IPS DF 6.9 (cell line): ENCODE data around the gene SPAG9.

Experiments used
- DNase-seq: peaks from one replicate; pipeline ENCODE4 v3.0.0-alpha.2; 2013; ENCODE audit warnings: low read depth, low spot score
- H3K27ac ChIP-seq: one replicate; pipeline ENCODE4 v1.5.1; 2013; ENCODE audit warnings: low read length, control low read depth
- H3K27me3 ChIP-seq: 2 replicates; pipeline ENCODE4 v1.6.1; 2013; ENCODE audit warnings: mild to moderate bottlenecking, low read length; ENCODE audit not compliant: control insufficient read depth, insufficient read depth
- H3K36me3 ChIP-seq: 2 replicates; pipeline ENCODE4 v1.6.1; 2013; ENCODE audit warnings: low read length; ENCODE audit not compliant: control insufficient read depth, insufficient read depth
- H3K4me1 ChIP-seq: 2 replicates; pipeline ENCODE4 v1.6.1; 2013; ENCODE audit warnings: low read length; ENCODE audit not compliant: control insufficient read depth, insufficient read depth
- H3K4me3 ChIP-seq: 2 replicates; pipeline ENCODE4 v1.5.1; 2013; ENCODE audit warnings: mild to moderate bottlenecking, low read length
- H3K9me3 ChIP-seq: 2 replicates; pipeline ENCODE4 v1.6.1; 2013; ENCODE audit warnings: low read length, inconsistent platforms; ENCODE audit not compliant: control insufficient read depth, insufficient read depth
- WGBS: extraction: QIAGEN DNeasy Blood & Tissue Kit; methylation state at CpG from one replicate; pipeline ENCODE4 v1.1.7; 2013; ENCODE audit warnings: mixed read lengths, missing lambda C conversion rate; ENCODE audit not compliant: insufficient read length, insufficient coverage; 5-methylcytosine and 5-hydroxymethylcytosine counted together

Gene SPAG9

GRCh38 chr17:50935221-50935995, 185.3 kb downstream of the SPAG9 start:
- H3K27ac ChIP-seq, result no peak overlapping the region
- no CpG with 5 or more reads among the region's 16 CpGs for WGBS
- H3K4me1 ChIP-seq, result no peaks in the 10 kb centered on the region; the same call in 1 of the 2 replicates
- no peaks in the 10 kb centered on the region for H3K27me3 ChIP-seq
- no peak overlapping the region for H3K4me3 ChIP-seq
- no peaks in the 10 kb centered on the region for H3K36me3 ChIP-seq
- H3K9me3 ChIP-seq, result no peaks in the 10 kb centered on the region
- no peak for DNase-seq

DNA sequence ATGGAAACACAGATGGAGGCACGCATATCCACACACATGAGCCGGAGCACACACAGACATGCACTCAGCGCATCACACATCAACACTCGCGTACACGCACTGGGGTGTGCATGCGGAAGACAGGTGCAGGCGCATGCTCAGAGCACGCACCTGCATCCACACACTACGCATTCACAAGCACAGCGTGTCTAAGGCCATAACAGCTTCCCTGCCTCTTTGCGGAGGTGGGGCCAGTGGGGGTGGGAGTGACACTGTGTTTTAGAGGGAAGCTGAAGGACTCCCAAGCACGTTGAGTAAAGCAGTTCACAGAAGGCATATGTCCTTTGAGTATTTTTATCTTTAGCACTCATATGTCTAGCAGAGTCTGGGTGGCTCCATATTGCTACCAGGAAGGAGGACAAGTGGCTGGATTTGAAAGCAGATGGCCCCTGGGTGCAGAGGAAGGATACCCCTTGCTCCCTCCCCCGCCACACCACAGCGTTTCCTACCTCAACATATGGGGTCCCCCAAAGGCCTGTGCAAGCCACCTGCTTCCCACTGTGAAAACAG, 185.9 kb downstream of the SPAG9 start:
- Histone ChIP-seq H3K4me1 (peaks cover 2% of the 10 kb centered on the region; the same call in 1 of the 2 replicates), H3K27ac (no peak overlapping the region)

GRCh38 chr17:50934161-50934560, 186.5 kb downstream of the SPAG9 start:
- Histone ChIP-seq H3K4me3 (no peak overlapping the region), H3K36me3 (no peaks in the 10 kb centered on the region), H3K27ac (no peak overlapping the region), H3K9me3 (no peaks in the 10 kb centered on the region), H3K4me1 (peaks cover 2% of the 10 kb centered on the region; the same call in 1 of the 2 replicates), H3K27me3 (no peaks in the 10 kb centered on the region)
- DNase-seq, result no peak
- WGBS, result no CpG with 5 or more reads among the region's 4 CpGs

More for the DNA sequence above, 185.9 kb downstream of the SPAG9 start:
- H3K36me3 ChIP-seq, result no peaks in the 10 kb centered on the region
- DNase-seq, result no peak
- no CpG with 5 or more reads among the region's 15 CpGs for WGBS
- H3K4me3 ChIP-seq, result no peak overlapping the region
- H3K9me3 ChIP-seq, result no peaks in the 10 kb centered on the region
- no peaks in the 10 kb centered on the region for H3K27me3 ChIP-seq

- Histone ChIP-seq H3K36me3 (no peaks in the 10 kb centered on the region), H3K4me3 (peak overlapping the region; percentile 53; the same call in 1 of the 2 replicates), H3K4me1 (peaks cover 2% of the 10 kb centered on the region; the same call in 1 of the 2 replicates), H3K27me3 (no peaks in the 10 kb centered on the region), H3K27ac (no peak overlapping the region), H3K9me3 (no peaks in the 10 kb centered on the region)
- DNase-seq, result no peak
- no CpG with 5 or more reads among the region's 62 CpGs for WGBS
Observed at GRCh38 chr17:50931144-50931908, 189.3 kb downstream of the SPAG9 start.

DNA sequence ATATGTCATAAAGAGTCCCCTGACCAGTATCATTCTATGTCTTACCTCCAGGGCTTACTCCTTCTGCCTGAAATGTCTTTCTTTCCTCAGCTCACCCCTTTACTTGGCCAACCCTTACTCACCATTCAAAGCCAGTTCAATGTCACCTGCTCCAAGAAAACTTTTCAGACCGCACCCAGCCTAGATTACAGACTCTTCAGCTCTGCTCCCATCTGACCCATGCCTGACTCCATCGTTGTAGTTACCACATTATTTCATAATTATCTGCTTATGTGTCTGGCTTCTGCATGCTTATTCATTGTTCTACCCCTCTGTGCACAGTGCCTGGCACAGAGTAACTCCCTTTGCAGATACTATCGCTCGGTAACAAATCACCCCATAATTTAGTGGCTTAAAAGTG, 192.0 kb downstream of the SPAG9 start:
- H3K9me3 ChIP-seq, result no peaks in the 10 kb centered on the region
- H3K27ac ChIP-seq, result no peak overlapping the region
- no peaks in the 10 kb centered on the region for H3K36me3 ChIP-seq
- H3K4me3 ChIP-seq, result no peak overlapping the region
- H3K4me1 ChIP-seq, result 0 out of 2 replicates have a peak, but pooled peaks cover 2% of the 10 kb centered on the region
- H3K27me3 ChIP-seq, result no peaks in the 10 kb centered on the region
- no peak for DNase-seq
- no CpG with 5 or more reads among the region's 4 CpGs for WGBS

DNA sequence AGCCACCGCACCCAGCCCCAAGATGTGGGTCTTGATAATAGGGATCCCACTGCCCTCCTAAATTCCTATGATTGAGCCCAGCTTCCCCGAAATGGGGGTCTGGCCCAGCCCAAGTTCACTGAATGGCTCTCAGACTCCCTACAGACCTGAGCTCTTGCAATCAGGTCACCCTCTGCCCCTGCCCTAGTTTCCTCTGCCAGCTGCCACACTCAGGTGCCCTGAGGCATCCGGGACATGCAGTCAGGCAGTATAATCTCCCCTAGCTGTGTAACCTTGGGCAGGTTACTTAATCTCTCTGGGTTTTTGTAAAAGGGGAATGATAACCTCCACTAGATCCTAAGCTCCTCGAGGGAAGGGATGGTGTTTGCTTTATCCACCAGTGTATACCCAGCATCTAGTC, 193.4 kb downstream of the SPAG9 start:
- Histone ChIP-seq H3K4me3 (no peak overlapping the region), H3K4me1 (0 out of 2 replicates have a peak, but pooled peaks cover 2% of the 10 kb centered on the region), H3K27me3 (no peaks in the 10 kb centered on the region), H3K9me3 (no peaks in the 10 kb centered on the region), H3K27ac (no peak overlapping the region), H3K36me3 (no peaks in the 10 kb centered on the region)
- WGBS, result no CpG with 5 or more reads among the region's 4 CpGs
- no peak for DNase-seq

DNA sequence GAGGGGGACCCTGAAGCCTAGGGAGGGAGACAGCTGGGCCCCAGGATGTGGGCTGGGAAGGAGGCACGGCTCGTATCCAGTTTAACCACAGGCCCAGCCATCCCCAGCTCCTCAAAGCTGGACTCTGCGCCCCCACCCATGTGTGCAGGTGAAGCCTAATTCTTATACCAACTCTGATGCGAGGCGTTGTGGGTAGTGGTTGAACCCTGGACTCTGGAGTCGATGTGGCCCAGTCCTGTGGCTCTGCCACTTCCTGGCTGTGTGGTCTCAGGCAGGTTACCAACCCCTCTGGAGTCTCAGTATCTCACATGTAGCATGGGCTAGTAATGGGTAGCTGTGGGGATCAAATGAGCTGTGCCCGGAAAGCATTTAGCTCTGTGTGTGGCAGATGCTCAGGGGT, 194.1 kb downstream of the SPAG9 start:
- H3K4me3 ChIP-seq, result no peak overlapping the region
- 0 out of 2 replicates have a peak, but pooled peaks cover 2% of the 10 kb centered on the region for H3K4me1 ChIP-seq
- DNase-seq, result no peak
- H3K36me3 ChIP-seq, result no peaks in the 10 kb centered on the region
- H3K27me3 ChIP-seq, result no peaks in the 10 kb centered on the region
- H3K27ac ChIP-seq, result no peak overlapping the region
- H3K9me3 ChIP-seq, result no peaks in the 10 kb centered on the region
- no CpG with 5 or more reads among the region's 7 CpGs for WGBS

GRCh38 chr17:50925296-50925891, 195.3 kb downstream of the SPAG9 start:
- H3K36me3 ChIP-seq, result no peaks in the 10 kb centered on the region

GRCh38 chr17:50924800-50925199, 195.9 kb downstream of the SPAG9 start:
- no peaks in the 10 kb centered on the region for H3K36me3 ChIP-seq
- no peaks in the 10 kb centered on the region for H3K9me3 ChIP-seq
- H3K4me1 ChIP-seq, result peaks cover 2% of the 10 kb centered on the region
- H3K27ac ChIP-seq, result no peak overlapping the region
- no CpG with 5 or more reads among the region's 3 CpGs for WGBS
- no peak overlapping the region for H3K4me3 ChIP-seq
- DNase-seq, result no peak
- no peaks in the 10 kb centered on the region for H3K27me3 ChIP-seq

More at GRCh38 chr17:50925296-50925891, 195.3 kb downstream of the SPAG9 start:
- no peaks in the 10 kb centered on the region for H3K27me3 ChIP-seq
- WGBS, result no CpG with 5 or more reads among the region's 6 CpGs
- H3K9me3 ChIP-seq, result no peaks in the 10 kb centered on the region
- 0 out of 2 replicates have a peak, but pooled peaks cover 2% of the 10 kb centered on the region for H3K4me1 ChIP-seq
- no peak for DNase-seq
- no peak overlapping the region for H3K27ac ChIP-seq
- no peak overlapping the region for H3K4me3 ChIP-seq

DNA sequence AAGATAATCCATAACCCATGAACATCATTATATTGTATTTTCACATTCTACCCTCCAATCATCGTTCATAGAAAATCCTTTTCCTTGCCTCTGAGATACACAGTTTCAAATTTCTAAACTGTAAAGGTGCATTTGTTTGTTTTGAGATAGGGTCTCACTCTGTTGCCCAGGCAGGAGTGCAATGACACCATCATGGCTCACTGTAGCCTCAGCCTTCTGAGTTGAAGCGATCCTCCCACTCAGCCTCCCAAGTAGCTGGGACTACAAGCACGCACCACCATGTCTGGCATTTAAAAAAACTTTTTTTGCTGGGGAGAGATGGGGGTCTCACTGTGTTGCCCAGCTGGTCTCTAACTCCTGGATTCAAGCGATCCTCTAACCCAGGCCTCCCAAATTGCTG, 196.4 kb downstream of the SPAG9 start:
- H3K9me3 ChIP-seq, result no peaks in the 10 kb centered on the region
- no peak for DNase-seq
- peaks cover 3% of the 10 kb centered on the region for H3K4me1 ChIP-seq
- no peak overlapping the region for H3K27ac ChIP-seq
- WGBS, result 100% methylated on average over 1 of the region's 4 CpGs
- no peaks in the 10 kb centered on the region for H3K36me3 ChIP-seq
- no peak overlapping the region for H3K4me3 ChIP-seq
- no peaks in the 10 kb centered on the region for H3K27me3 ChIP-seq
